GM12874 (cell line): ENCODE measurements around the gene SMCO4.

Experiments
- TF ChIP-seq, protein P1 (sequence below): IDR thresholded peaks from 2 replicates; pipeline ENCODE4 v1.5.1; 2011; ENCODE audit warnings: low read depth, mild to moderate bottlenecking, control low read depth, low read length, moderate library complexity; ENCODE audit not compliant: insufficient read depth

Gene SMCO4

DNA sequence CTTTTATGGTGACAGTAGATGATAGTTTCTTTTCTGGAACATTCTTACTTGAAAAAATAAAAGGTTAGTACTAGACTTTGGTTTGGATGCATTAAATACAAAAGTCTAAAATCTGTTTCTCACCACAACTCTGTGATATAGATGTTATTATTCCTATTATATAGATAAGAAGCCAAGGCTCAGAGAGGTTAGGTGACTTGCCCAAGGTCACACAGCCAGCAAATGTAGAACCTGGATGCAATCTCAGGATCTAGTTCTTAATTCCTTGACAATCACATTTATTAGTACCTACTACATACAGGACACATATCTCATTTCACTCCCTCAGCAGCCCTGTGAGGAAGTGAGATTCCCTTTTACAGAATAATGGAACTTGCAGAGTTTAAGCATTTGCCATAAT, 26.3 kb upstream of the SMCO4 start:
- TF ChIP-seq, protein P1, sequence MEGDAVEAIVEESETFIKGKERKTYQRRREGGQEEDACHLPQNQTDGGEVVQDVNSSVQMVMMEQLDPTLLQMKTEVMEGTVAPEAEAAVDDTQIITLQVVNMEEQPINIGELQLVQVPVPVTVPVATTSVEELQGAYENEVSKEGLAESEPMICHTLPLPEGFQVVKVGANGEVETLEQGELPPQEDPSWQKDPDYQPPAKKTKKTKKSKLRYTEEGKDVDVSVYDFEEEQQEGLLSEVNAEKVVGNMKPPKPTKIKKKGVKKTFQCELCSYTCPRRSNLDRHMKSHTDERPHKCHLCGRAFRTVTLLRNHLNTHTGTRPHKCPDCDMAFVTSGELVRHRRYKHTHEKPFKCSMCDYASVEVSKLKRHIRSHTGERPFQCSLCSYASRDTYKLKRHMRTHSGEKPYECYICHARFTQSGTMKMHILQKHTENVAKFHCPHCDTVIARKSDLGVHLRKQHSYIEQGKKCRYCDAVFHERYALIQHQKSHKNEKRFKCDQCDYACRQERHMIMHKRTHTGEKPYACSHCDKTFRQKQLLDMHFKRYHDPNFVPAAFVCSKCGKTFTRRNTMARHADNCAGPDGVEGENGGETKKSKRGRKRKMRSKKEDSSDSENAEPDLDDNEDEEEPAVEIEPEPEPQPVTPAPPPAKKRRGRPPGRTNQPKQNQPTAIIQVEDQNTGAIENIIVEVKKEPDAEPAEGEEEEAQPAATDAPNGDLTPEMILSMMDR: no peak

DNA sequence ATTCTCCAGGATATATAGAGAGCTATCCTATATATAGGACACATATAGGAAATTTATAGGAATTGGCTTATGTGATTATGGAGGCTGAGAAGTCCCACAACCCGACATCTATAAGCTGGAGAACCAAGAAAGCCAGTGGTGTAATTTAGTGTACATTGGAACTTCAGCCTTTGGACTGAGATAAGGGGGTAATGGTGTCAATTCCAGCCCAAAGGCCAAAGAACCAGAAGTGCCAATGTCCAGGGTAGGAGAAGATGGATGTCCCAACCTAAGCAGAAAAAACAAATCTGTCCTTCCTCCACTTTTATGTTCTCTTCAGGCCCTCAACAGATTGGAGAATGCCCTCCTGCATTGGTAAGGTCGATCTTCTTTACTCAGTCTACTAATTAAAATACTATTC, 25.5 kb upstream of the SMCO4 start:
- TF ChIP-seq, protein P1: no peak

DNA sequence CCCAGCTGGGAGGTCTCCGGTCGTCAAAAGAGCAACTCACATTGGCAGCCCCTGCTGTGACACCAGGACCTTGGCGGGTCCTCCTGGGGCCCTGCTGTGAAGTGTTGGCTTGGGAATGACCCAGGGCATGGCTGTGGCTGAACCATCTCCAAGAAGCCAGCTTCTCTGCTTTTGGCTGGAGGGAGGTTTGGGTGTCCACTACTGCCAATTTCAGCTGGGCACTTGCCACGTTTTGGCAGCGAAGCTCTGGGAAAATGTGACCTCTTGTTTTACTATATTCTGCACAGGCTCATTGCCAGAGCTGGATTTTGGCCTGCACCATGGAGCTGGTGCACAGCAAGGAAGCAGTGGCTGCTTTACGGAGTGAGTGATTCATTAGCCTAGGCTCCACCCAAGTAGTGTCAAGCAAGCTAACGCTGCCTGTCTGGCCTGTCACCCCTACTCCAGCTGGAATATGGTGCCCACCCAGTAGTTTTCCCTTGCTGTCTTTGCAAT, 24.3 kb upstream of the SMCO4 start:
- TF ChIP-seq, protein P1: no peak

DNA sequence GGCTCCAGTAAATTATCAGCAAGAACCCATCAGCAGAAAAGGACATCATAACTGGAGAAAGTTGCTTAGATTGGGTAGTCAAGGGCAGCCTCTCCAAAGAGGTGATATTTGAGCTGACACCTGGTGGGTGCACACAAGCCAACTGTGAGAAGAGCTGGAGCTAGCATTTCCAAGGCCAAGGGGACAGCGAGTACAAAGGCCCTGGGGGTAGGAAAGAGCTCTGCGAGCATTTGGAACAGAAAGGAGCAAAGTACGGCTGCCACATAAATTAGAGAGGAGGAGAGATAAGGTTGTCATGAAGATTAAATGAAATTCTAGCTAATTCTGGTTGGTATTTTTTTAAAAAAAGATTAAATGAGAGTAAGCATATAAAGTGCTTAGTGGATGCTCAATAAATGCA, 21.7 kb upstream of the SMCO4 start:
- TF ChIP-seq, protein P1: no peak

DNA sequence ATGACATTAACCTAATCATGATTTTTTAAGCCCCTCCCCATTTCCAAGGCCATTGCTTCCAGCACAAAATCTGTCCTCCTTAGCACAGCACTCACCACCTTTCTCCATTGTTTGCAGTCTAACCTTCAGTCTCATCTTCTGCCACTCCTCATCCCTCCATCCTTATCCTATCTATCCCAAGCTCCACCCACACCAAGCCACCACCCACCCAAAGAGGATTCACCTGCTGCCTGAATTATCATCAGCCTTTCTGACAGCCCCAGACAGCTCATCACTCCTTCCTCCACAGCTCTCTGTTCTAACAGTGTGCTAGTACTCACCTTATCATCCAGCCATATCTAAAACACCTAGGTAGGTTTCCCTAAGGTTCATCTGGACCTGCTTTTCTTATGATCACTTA, 20.7 kb upstream of the SMCO4 start:
- TF ChIP-seq, protein P1: no peak

DNA sequence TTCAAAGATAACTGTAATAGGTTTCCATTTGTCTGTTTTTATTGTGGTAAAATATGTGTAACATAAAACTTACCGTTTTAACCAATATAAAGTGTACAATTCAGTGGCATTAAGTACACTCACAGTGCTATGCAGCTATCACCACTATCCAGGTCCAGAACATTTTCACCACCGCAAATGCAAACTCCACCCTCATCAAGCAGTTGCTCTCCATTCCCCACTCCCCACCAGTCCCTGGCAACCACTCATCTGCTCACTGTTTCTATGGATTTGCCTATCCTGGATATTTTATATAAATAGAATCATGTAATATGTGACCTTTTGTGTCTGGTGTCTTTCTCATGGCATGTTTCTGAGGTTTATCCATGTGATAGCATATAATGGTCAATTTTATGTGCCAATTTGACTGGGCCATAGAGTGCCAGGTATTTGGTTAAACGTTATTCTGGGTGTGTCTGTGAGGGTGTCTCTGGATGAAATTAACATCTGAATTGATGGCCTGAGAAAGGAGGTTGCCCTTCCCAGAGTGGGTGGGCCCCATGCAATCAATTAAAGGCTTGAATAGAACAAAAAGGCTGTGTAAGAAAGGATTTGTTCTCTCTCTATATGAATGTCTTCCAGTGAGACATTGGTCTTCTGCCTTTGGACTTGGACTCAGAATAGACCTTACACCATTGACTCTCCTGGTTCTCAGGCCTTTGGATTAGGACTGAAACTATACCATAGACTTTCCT, 17.2 kb upstream of the SMCO4 start:
- TF ChIP-seq, protein P1: no peak

DNA sequence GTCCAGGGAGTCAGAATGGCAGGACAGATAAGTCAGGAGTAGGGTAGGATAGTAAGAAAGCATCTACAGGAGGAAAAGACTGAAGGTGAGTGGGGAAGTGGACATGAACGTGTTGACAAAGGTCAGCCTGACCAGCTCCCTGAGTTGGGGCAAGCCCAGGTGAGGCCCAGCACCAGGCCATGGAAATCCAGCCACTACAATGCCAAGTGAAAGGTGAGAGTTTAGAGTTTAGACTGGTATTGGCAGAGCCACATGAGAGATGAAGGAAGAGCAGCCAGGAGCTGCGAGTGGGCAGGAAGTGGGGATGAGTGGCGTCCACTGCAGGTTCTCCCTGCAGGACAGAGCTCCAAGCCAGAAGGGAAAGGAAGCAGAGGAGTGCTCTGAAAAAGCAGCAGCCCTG, 16.5 kb upstream of the SMCO4 start:
- TF ChIP-seq, protein P1: no peak

DNA sequence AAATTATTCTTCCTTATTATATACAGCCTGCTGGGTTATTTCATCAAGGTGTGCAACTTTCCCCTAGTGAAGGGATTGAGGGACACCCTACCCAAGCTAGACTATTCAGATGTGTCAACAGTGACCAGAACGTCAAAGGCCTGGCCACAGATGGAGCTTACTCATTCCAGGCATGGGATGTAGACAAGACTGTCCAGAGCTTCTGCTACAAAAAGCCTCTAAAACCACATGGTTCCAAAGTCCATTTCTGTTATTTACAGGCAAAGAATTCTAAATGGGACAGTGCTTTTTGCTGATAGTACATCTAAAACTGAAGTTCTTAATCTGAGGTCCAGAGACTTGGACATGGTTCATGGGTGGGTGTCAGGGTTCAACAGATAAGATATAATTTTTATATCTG, 9.7 kb upstream of the SMCO4 start:
- TF ChIP-seq, protein P1: no peak
